HFF-Myc (cell line): ENCODE data around the gene IL1B.

Experiments
- DNase-seq: peaks from one replicate; pipeline ENCODE4 v3.0.0-alpha.2; 2011; ENCODE audit warnings: low read depth; ENCODE audit errors: extremely low read depth
- H3K4me3 ChIP-seq: replicated peaks from 2 replicates; pipeline ENCODE4 v1.5.1; 2011; ENCODE audit warnings: low read depth, mild to moderate bottlenecking, control low read depth, low read length
- TF ChIP-seq, protein P1 (sequence below): IDR thresholded peaks from 2 replicates; pipeline ENCODE4 v1.5.1; 2012; ENCODE audit warnings: mild to moderate bottlenecking, low read depth, low read length, control low read depth; ENCODE audit errors: missing control alignments

IL1B gene

DNA sequence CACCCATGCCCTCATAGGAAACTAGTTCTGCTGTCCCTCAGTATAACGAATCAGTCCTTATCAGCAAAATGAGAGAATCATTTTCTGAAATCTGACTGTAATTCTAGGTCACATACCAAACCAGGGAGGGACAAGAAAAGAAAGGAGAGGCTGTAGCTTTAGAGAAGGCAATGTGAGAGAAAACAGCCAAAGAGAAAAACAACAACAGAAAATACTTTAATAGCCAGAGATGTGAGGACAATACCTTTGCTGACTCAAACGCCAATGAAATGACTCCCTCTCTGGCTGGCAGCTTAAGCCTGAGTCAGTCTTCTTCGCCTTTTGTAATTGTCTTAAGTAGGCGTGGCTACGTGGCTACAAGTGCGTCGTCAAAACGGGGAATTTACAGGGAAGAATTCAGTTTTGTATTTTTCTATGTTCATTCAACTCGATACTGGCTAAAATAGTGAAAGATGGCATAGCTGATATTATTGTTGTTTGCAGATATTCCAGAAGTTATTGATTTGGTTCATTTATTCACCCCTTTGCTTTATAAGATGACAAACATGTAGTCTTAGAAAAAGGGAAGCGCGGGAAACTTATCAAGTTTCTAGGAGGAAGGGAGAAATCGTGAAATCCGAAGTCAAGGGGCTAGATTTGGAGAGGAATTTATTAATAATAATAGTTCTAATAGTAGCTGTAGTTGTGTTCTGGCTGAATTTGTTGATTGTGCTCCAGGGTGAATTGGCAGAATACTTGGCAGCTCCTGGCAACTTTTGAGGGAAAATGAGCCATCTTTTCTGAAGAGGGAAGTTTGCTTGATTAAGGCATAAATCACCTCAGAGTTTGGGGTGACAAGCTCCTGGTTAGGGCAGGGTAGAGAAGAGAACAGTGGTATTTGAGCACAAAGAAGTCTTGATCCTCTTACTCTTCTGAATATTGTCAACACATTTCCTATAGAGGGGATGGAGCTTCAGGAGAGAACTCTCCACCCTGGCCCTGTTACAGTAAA lies 52.1 kb downstream of the IL1B start, which contains the start of gene IL1A:
Gene IL1A (minus strand): TSS at position 295 of the 991 bp plus-strand sequence. CDS start 723 bp downstream, outside the sequence.
- no peak for DNase-seq
- TF ChIP-seq, protein P1, sequence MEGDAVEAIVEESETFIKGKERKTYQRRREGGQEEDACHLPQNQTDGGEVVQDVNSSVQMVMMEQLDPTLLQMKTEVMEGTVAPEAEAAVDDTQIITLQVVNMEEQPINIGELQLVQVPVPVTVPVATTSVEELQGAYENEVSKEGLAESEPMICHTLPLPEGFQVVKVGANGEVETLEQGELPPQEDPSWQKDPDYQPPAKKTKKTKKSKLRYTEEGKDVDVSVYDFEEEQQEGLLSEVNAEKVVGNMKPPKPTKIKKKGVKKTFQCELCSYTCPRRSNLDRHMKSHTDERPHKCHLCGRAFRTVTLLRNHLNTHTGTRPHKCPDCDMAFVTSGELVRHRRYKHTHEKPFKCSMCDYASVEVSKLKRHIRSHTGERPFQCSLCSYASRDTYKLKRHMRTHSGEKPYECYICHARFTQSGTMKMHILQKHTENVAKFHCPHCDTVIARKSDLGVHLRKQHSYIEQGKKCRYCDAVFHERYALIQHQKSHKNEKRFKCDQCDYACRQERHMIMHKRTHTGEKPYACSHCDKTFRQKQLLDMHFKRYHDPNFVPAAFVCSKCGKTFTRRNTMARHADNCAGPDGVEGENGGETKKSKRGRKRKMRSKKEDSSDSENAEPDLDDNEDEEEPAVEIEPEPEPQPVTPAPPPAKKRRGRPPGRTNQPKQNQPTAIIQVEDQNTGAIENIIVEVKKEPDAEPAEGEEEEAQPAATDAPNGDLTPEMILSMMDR: no peak

DNA sequence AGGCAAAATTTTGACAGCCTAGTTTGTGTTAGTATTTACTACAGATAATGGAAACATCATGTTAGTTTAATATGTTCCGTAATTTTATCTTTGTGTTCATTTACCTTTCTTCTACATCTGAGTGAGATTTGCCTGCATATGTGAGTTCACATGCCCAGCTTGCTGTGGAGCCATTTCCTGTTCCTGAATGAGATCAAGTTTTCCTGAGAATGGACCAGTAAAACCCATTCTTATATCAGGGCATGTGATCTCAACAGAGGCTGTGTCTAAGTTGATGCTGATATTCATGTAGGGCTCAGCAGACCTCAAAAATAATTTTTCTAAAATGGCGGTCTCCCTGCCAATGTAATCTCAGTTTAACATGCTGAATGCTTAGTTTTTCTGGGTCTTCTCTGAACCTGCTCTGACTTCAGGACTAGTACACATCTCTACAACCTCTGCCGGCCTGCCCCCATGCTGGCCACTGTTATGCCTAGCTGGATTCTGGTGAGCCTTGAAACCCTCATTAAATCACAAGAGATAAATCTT lies 53.3 kb downstream of the IL1B start:
- no peak overlapping the region for H3K4me3 ChIP-seq
- no peak for DNase-seq
- TF ChIP-seq, protein P1: no peak

More for the DNA sequence above, 52.1 kb downstream of the IL1B start, which contains the start of gene IL1A:
- H3K4me3 ChIP-seq: no peak within 1 kb of the TSS

DNA sequence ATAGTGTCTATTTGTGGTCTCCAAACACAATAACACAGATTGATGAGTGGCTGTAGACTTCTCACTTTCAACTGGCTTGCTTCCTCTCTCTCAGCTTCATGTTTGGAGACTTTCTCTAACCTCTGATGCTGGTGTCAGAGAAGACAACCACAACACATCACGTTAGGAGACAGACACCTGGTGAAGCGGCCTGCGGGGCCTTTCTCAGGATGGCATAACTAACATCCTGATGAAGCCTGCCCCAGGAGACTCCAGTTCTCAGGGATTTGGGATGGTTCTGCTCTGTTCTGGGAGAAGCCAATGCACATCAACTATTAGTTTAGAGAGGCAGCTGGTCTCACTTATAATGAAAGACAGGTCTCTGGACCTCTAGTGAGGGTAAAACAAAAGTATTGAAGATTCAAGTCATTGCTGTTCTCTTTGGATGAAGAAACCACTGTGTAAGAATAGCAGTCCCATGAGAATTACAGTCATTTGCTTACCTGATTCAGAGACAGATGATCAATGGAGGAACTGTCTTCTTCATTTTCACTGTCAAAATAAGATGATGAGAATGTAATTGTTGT lies 54.3 kb downstream of the IL1B start:
- TF ChIP-seq, protein P1: no peak
- no peak for DNase-seq
- H3K4me3 ChIP-seq: no peak overlapping the region
